Measurements from ENCODE around the gene ZXDB.
"Not testable (repeated sequence)": the region's sequence is repeated elsewhere in the genome, so short reads cannot be mapped to it uniquely, and the experiment has no call there.

ZXDB gene
- 40.5 to 62.4 reads per million in 2 donors for total RNA-seq

- DNase-seq, result peak in 2 of 5 experiments; percentile 33 to 42
These were observed at the start of gene ZXDB for GRCh38 chrX:57591284-57592159. ZXDB (plus strand) TSS chrX:57592011; CDS start chrX:57592049, 38 bp downstream.

- DNase-seq, result peak in 1 of 5 experiments; percentile 8
These were observed 26.6 kb upstream of the ZXDB start for GRCh38 chrX:57565198-57565597.

- peak in 1 of 5 experiments; percentile 20 for DNase-seq
These were observed 18.1 kb upstream of the ZXDB start for GRCh38 chrX:57573754-57574153.

- not testable (repeated sequence) for DNase-seq
These were observed 8.9 kb upstream of the ZXDB start for GRCh38 chrX:57582948-57583347.

- DNase-seq, result no peak
These were observed 8.3 kb upstream of the ZXDB start for GRCh38 chrX:57583477-57583876.

- no peak for DNase-seq
These were observed 5.5 kb upstream of the ZXDB start for GRCh38 chrX:57586360-57586759.

GRCh38 chrX:57587062-57587461 lies 4.7 kb upstream of the ZXDB start:
- DNase-seq, result peak in 1 of 5 experiments; percentile 7

GRCh38 chrX:57587607-57588006 lies 4.2 kb upstream of the ZXDB start:
- no peak for DNase-seq

GRCh38 chrX:57592160-57592893 lies 516 bp downstream of the ZXDB start:
- DNase-seq, result peak in 3 of 5 experiments; percentile 2 to 51 (median 40)

- peak in 1 of 5 experiments; percentile 51 for DNase-seq
These were observed 1.0 kb downstream of the ZXDB start for GRCh38 chrX:57592894-57593215.

- DNase-seq, result peak in 1 of 5 experiments; percentile 76
These were observed 3.6 kb downstream of the ZXDB start for GRCh38 chrX:57595381-57595811.

- DNase-seq, result no peak
These were observed 4.3 kb downstream of the ZXDB start for GRCh38 chrX:57596109-57596508.

- DNase-seq, result no peak
These were observed 4.7 kb downstream of the ZXDB start for GRCh38 chrX:57596516-57596915.

- DNase-seq, result no peak
These were observed 15.7 kb downstream of the ZXDB start for GRCh38 chrX:57607295-57608187.

- not testable (repeated sequence) for DNase-seq
These were observed 21.5 kb downstream of the ZXDB start for GRCh38 chrX:57613351-57613750.

GRCh38 chrX:57629438-57629837 lies 37.6 kb downstream of the ZXDB start:
- DNase-seq, result not testable (repeated sequence)

GRCh38 chrX:57640674-57641016 lies 48.8 kb downstream of the ZXDB start:
- no peak for DNase-seq

GRCh38 chrX:57641338-57641737 lies 49.5 kb downstream of the ZXDB start:
- DNase-seq, result no peak

GRCh38 chrX:57643698-57644097 lies 51.9 kb downstream of the ZXDB start:
- no peak for DNase-seq

- no peak for DNase-seq
These were observed 55.2 kb downstream of the ZXDB start for GRCh38 chrX:57647020-57647419.

Data from T-helper 2 cell (primary cell).